ENCODE results near the gene LINGO3. TPM values are rescaled to one million over a fixed set of nuclear protein-coding genes. Genes with fewer than 3 reads are reported as not detected.
"Not testable (repeated sequence)": the region's sequence is repeated elsewhere in the genome, so short reads cannot be mapped to it uniquely, and the experiment has no call there.

LINGO3 gene
- total and polyA plus RNA-seq, 2 of the 8 experiments (the other 6 are each of a cell fraction or from before 2014, with no cell fraction given) = 0.59 TPM; not detected in 1

- not testable (repeated sequence) for H4K5ac ChIP-seq (ENCODE audit: insufficient read length, low read depth, low read length); H2BK20ac ChIP-seq (ENCODE audit: low read length); H2BK15ac ChIP-seq (ENCODE audit: low read length); H3K18ac ChIP-seq (ENCODE audit: extremely low read depth, low read length); H2AK5ac ChIP-seq (ENCODE audit: low read depth, low read length); H3K4ac ChIP-seq (replicated peaks; ENCODE audit: insufficient read length, low read depth, low read length); H3K36me3 ChIP-seq (ENCODE audit: control insufficient read depth in 2 of 4, insufficient read depth in 4 of 4, low read length in 3 of 4); H4K91ac ChIP-seq (replicated peaks; ENCODE audit: insufficient read length, low read length); H3K23me2 ChIP-seq (ENCODE audit: low read depth, low read length); H3K56ac ChIP-seq (replicated peaks; ENCODE audit: insufficient read length, low read depth, low read length); H3K9ac ChIP-seq (replicated peaks in 1 of 4; ENCODE audit: extremely low read depth in 1 of 4, low read depth in 3 of 4, low read length in 3 of 4); H3K27ac ChIP-seq (ENCODE audit: low read depth, low read length); H3K79me1 ChIP-seq (ENCODE audit: low read depth, low read length); FAIRE-seq; H3K9me3 ChIP-seq (ENCODE audit: insufficient read depth in 2 of 2, low read depth in 1 of 2, low read length in 1 of 2); H2AFZ ChIP-seq (ENCODE audit: low read length); DNase-seq (ENCODE audit: low read depth in 1 of 2, low spot score in 2 of 2); H2BK12ac ChIP-seq (ENCODE audit: low read depth, low read length); H2BK120ac ChIP-seq (replicated peaks; ENCODE audit: low read depth, low read length); H3K23ac ChIP-seq (ENCODE audit: insufficient read length); H4K20me1 ChIP-seq (replicated peaks in 1 of 2; ENCODE audit: control insufficient read depth in 1 of 2, insufficient read depth in 2 of 2, low read length in 2 of 2); H3K4me1 ChIP-seq (replicated peaks in 1 of 4; ENCODE audit: control insufficient read depth in 3 of 4, insufficient read depth in 4 of 4, low read length in 3 of 4); H3K79me2 ChIP-seq (ENCODE audit: control insufficient read depth in 1 of 2, insufficient read depth in 2 of 2, low read length in 2 of 2); H3K14ac ChIP-seq (ENCODE audit: insufficient read length); H2BK5ac ChIP-seq (ENCODE audit: low read depth, low read length)
- peak overlapping the region; percentile 28 to 64 (median 44); a peak in 7 of 8 replicates for H3K4me3 ChIP-seq (ENCODE audit: extremely low read depth in 1 of 4, insufficient read depth in 2 of 4, low read depth in 3 of 4, low read length in 4 of 4)
- peaks cover 0 to 17% (median 14%) of the 10 kb centered on the region in 4 experiments; a peak in 6 of 7 replicates for H3K27me3 ChIP-seq (replicated peaks in 1 of 4; ENCODE audit: control insufficient read depth in 3 of 4, extremely low read depth in 1 of 4, insufficient read depth in 3 of 4, low read length in 3 of 4)
- peak overlapping the region; percentile 79 to 83 for H3K4me2 ChIP-seq (ENCODE audit: insufficient read depth in 1 of 2, low read depth in 2 of 2, low read length in 2 of 2)
- WGBS, 2 experiments (ENCODE audit: extremely low coverage in 1 of 2, insufficient coverage in 1 of 2, insufficient read length in 1 of 2, insufficient replicate concordance in 2 of 2, low coverage in 1 of 2, low lambda C conversion rate in 2 of 2, missing lambda C conversion rate in 1 of 2) = 53% methylated on average over 10 of the region's 16 CpGs; no CpG with 5 or more reads in 1 of the 2 experiments
- ChIA-PET POLR2A (ENCODE audit: partially characterized antibody) (interaction anchor here (1.3 to 2.1 kb wide), 4 partner anchors 12 to 36 kb away, joined by 3 to 9 read pairs (median 4); no protein-coding TSS in a partner anchor), CTCF (ENCODE audit: partially characterized antibody) (interaction anchor here (0.9 to 1.6 kb wide), 2 partner anchors 34 to 37 kb away, joined by 3 to 10 read pairs; no protein-coding TSS in a partner anchor)
- 0 out of 2 replicates have a peak overlapping the region, but pooled peaks have one; percentile 31 for H4K8ac ChIP-seq (ENCODE audit: extremely low read depth, insufficient read depth, low read length)
Measured at GRCh38 chr19:2281265-2282061, 26.5 kb downstream of the LINGO3 start.
